Glutamatergic neuron (in vitro differentiated cells): Measurements from ENCODE around the gene CLCNKA. TPM values are rescaled to one million over a fixed set of nuclear protein-coding genes. Genes with fewer than 3 reads are reported as not detected.
A peak's percentile ranks its signal among the peaks of the same experiment; 100 is the strongest.
"Not testable (repeated sequence)": the region's sequence is repeated elsewhere in the genome, so short reads cannot be mapped to it uniquely, and the experiment has no call there.

ENCODE experiments used
- DNase-seq: peaks from one replicate; pipeline ENCODE4 v3.0.0; 2022
- H3K27ac Mint-ChIP-seq: one replicate; pipeline ENCODE4 v1.8.0; 2020; ENCODE audit warnings: mild to moderate bottlenecking, mixed read lengths, inconsistent platforms; ENCODE audit not compliant: unreplicated experiment
- H3K27me3 Mint-ChIP-seq: one replicate; pipeline ENCODE4 v1.8.0; 2020; ENCODE audit warnings: mild to moderate bottlenecking, moderate library complexity, mixed read lengths, inconsistent platforms; ENCODE audit not compliant: unreplicated experiment
- H3K36me3 Mint-ChIP-seq: one replicate; pipeline ENCODE4 v1.8.0; 2020; ENCODE audit warnings: mild to moderate bottlenecking, mixed read lengths, inconsistent platforms; ENCODE audit not compliant: unreplicated experiment
- H3K4me1 Mint-ChIP-seq: one replicate; pipeline ENCODE4 v1.8.0; 2020; ENCODE audit warnings: mild to moderate bottlenecking, low read depth, mixed read lengths, inconsistent platforms; ENCODE audit not compliant: unreplicated experiment
- H3K4me3 Mint-ChIP-seq: one replicate; pipeline ENCODE4 v1.8.0; 2020; ENCODE audit warnings: mild to moderate bottlenecking, mixed read lengths, inconsistent platforms; ENCODE audit not compliant: unreplicated experiment
- H3K9me3 Mint-ChIP-seq: one replicate; pipeline ENCODE4 v1.8.0; 2020; ENCODE audit warnings: mild to moderate bottlenecking, moderate library complexity, mixed read lengths, inconsistent platforms; ENCODE audit not compliant: unreplicated experiment
- CTCF ChIP-seq: fragments of 200-600 bp; sonication (generic); IDR thresholded peaks from one replicate; pipeline ENCODE4 v1.5.0; 2021; ENCODE audit not compliant: partially characterized antibody, unreplicated experiment
- total RNA-seq: library from RNA; stranded (reverse); fragmentation: NEBNext Ultra II Directional; extraction: Animal tissue kit (Norgen Biotek cat#: 25700); gene quantifications from one replicate; pipeline ENCODE4 v1.2.1, GENCODE V29; 2021; ENCODE audit not compliant: unreplicated experiment

CLCNKA gene
- total RNA-seq, 1 donor from 2014 or later = 0.34 TPM

GRCh38 chr1:16038620-16038912 is 16.7 kb downstream of the CLCNKA start:
- Mint-ChIP-seq H3K27me3 (peaks cover 6% of the 10 kb centered on the region), H3K27ac (no peak overlapping the region), H3K9me3 (peaks cover 2% of the 10 kb centered on the region), H3K36me3 (no peaks in the 10 kb centered on the region), H3K4me1 (peaks cover 10% of the 10 kb centered on the region), H3K4me3 (no peak overlapping the region)
- TF ChIP-seq CTCF = no peak
- no peak for DNase-seq

GRCh38 chr1:16039871-16040270 is 18.0 kb downstream of the CLCNKA start:
- not testable (repeated sequence) for H3K4me1 Mint-ChIP-seq, H3K9me3 Mint-ChIP-seq
- H3K27ac Mint-ChIP-seq = peak overlapping the region; percentile 48

GRCh38 chr1:16041200-16041599 is 19.4 kb downstream of the CLCNKA start:
- H3K36me3 Mint-ChIP-seq = no peaks in the 10 kb centered on the region
- H3K9me3 Mint-ChIP-seq = peaks cover 2% of the 10 kb centered on the region
- no peak for DNase-seq
- peaks cover 10% of the 10 kb centered on the region for H3K4me1 Mint-ChIP-seq
- no peak for TF ChIP-seq CTCF
- H3K4me3 Mint-ChIP-seq = no peak overlapping the region
- H3K27ac Mint-ChIP-seq = no peak overlapping the region
- peaks cover 10% of the 10 kb centered on the region for H3K27me3 Mint-ChIP-seq

More at GRCh38 chr1:16039871-16040270, 18.0 kb downstream of the CLCNKA start:
- H3K4me3 Mint-ChIP-seq, H3K36me3 Mint-ChIP-seq, H3K27me3 Mint-ChIP-seq, DNase-seq: not testable (repeated sequence)

- peaks cover 8% of the 10 kb centered on the region for H3K27me3 Mint-ChIP-seq
- no peak overlapping the region for H3K27ac Mint-ChIP-seq
- H3K4me1 Mint-ChIP-seq = peaks cover 10% of the 10 kb centered on the region
- no peak for TF ChIP-seq CTCF
- H3K9me3 Mint-ChIP-seq = peaks cover 2% of the 10 kb centered on the region
- no peaks in the 10 kb centered on the region for H3K36me3 Mint-ChIP-seq
- H3K4me3 Mint-ChIP-seq = no peak overlapping the region
- no peak for DNase-seq
Measured at GRCh38 chr1:16042096-16042495, 20.3 kb downstream of the CLCNKA start.

- not testable (repeated sequence) for H3K27ac Mint-ChIP-seq, DNase-seq, H3K27me3 Mint-ChIP-seq, H3K4me3 Mint-ChIP-seq, H3K4me1 Mint-ChIP-seq, H3K36me3 Mint-ChIP-seq, H3K9me3 Mint-ChIP-seq
Measured at GRCh38 chr1:16042654-16043053, 20.8 kb downstream of the CLCNKA start.

GRCh38 chr1:16043521-16043920 is 21.7 kb downstream of the CLCNKA start, which contains the start of gene CLCNKB:
Gene CLCNKB, plus strand, starts transcription at chr1:16043782. Its CDS starts 711 bp downstream, at chr1:16044493.
- TF ChIP-seq CTCF = no peak
- peaks cover 8% of the 10 kb centered on the region for H3K4me1 Mint-ChIP-seq
- H3K4me3 Mint-ChIP-seq = no peak within 1 kb of the TSS
- peaks cover 8% of the 10 kb centered on the region for H3K27me3 Mint-ChIP-seq
- no peak for DNase-seq
- H3K9me3 Mint-ChIP-seq = peaks cover 6% of the 10 kb centered on the region
- H3K27ac Mint-ChIP-seq = no peak within 1 kb of the TSS
- no peaks in the 10 kb centered on the region for H3K36me3 Mint-ChIP-seq
